WTC11 (cell line): ENCODE results near the gene MON1A. TPM values are rescaled to one million over a fixed set of nuclear protein-coding genes. Genes with fewer than 3 reads are reported as not detected.

Source experiments
- ATAC-seq: fragments of 200-7000 bp; cut with Tn5 transposase; 2 replicates; pipeline ENCODE4 v1.10.0; 2021; ENCODE audit warnings: mild to moderate bottlenecking, moderate library complexity
- CTCF ChIA-PET: fragments of 300-600 bp; sonication (Branson Sonifier 250); formaldehyde crosslinking; loops from one replicate; lab custom pipeline; 2021; ENCODE audit warnings: antibody characterized with exemption; lab: Charles Lee
- POLR2A ChIA-PET: fragments of 350-600 bp; sonication (Branson Sonifier 250); formaldehyde crosslinking; loops from one replicate; lab custom pipeline; 2021; ENCODE audit warnings: antibody characterized with exemption; lab: Charles Lee
- DNase-seq: peaks from one replicate; pipeline ENCODE4 v3.0.0; 2021; ENCODE audit warnings: low spot score
- H3K27ac Mint-ChIP-seq: 2 replicates; pipeline ENCODE4 v1.8.0; 2021; ENCODE audit warnings: mixed read lengths
- H3K27me3 Mint-ChIP-seq: 2 replicates; pipeline ENCODE4 v1.8.0; 2021; ENCODE audit warnings: low read depth, mild to moderate bottlenecking, moderate library complexity, mixed read lengths
- H3K36me3 Mint-ChIP-seq: 2 replicates; pipeline ENCODE4 v1.8.0; 2021; ENCODE audit warnings: mixed read lengths
- H3K4me1 Mint-ChIP-seq: 2 replicates; pipeline ENCODE4 v1.8.0; 2022; ENCODE audit warnings: mixed read lengths
- H3K4me3 Mint-ChIP-seq: 2 replicates; pipeline ENCODE4 v1.8.0; 2021; ENCODE audit warnings: mild to moderate bottlenecking, moderate library complexity, mixed read lengths
- H3K9me3 Mint-ChIP-seq: 2 replicates; pipeline ENCODE4 v1.8.0; 2021; ENCODE audit warnings: mixed read lengths
- ATF2 ChIP-seq: sonication (generic); formaldehyde crosslinking; IDR thresholded peaks from 2 replicates; pipeline ENCODE4 v1.8.1; 2022; ENCODE audit warnings: low read depth, missing genetic modification reagents, borderline replicate concordance
- CTCF ChIP-seq: fragments of 200-600 bp; IDR thresholded peaks from 2 replicates; pipeline ENCODE4 v1.8.0; 2022; ENCODE audit warnings: antibody characterized with exemption
- E2F5 ChIP-seq: sonication (generic); formaldehyde crosslinking; IDR thresholded peaks from 2 replicates; pipeline ENCODE4 v1.8.1; 2022; ENCODE audit warnings: mild to moderate bottlenecking, moderate library complexity, missing genetic modification reagents
- FOXK1 ChIP-seq: sonication (generic); formaldehyde crosslinking; IDR thresholded peaks from 2 replicates; pipeline ENCODE4 v1.8.0; 2022; ENCODE audit warnings: mild to moderate bottlenecking, moderate library complexity, missing genetic modification reagents
- GABPB1 ChIP-seq: sonication (generic); formaldehyde crosslinking; IDR thresholded peaks from 2 replicates; pipeline ENCODE4 v1.8.1; 2023; ENCODE audit warnings: mild to moderate bottlenecking, missing genetic modification reagents
- IRF2 ChIP-seq: sonication (generic); formaldehyde crosslinking; IDR thresholded peaks from 2 replicates; pipeline ENCODE4 v1.8.0; 2022; ENCODE audit warnings: low read depth, missing genetic modification reagents, borderline replicate concordance
- JAZF1 ChIP-seq: fragments of 250-450 bp; sonication (Bioruptor Pico); IDR thresholded peaks from 2 replicates; pipeline ENCODE4 v1.9.0; 2021; ENCODE audit warnings: moderate library complexity, mild to moderate bottlenecking, inconsistent platforms
- OVOL2 ChIP-seq: fragments of 250-450 bp; sonication (Bioruptor Pico); IDR thresholded peaks from 2 replicates; pipeline ENCODE4 v1.9.0; 2021; ENCODE audit warnings: mild to moderate bottlenecking, borderline replicate concordance
- PRRX2 ChIP-seq: fragments of 250-450 bp; sonication (Bioruptor Pico); IDR thresholded peaks from 2 replicates; pipeline ENCODE4 v1.8.0; 2021; ENCODE audit warnings: mild to moderate bottlenecking
- RELA ChIP-seq: sonication (generic); formaldehyde crosslinking; IDR thresholded peaks from 2 replicates; pipeline ENCODE4 v1.8.1; 2022; ENCODE audit warnings: missing genetic modification reagents, mild to moderate bottlenecking, borderline replicate concordance
- TEAD1 ChIP-seq: sonication (generic); formaldehyde crosslinking; IDR thresholded peaks from 2 replicates; pipeline ENCODE4 v1.8.0; 2022; ENCODE audit warnings: mild to moderate bottlenecking, missing genetic modification reagents
- TP53 ChIP-seq: sonication (generic); formaldehyde crosslinking; IDR thresholded peaks from 2 replicates; pipeline ENCODE4 v1.8.1; 2023; ENCODE audit warnings: mild to moderate bottlenecking, missing genetic modification reagents
- ZBTB21 ChIP-seq: sonication (generic); formaldehyde crosslinking; IDR thresholded peaks from 2 replicates; pipeline ENCODE4 v1.8.1; 2023; ENCODE audit warnings: mild to moderate bottlenecking, missing genetic modification reagents, borderline replicate concordance
- ZNF138 ChIP-seq: sonication (generic); formaldehyde crosslinking; conservative IDR thresholded peaks from 2 replicates; pipeline ENCODE4 v1.8.1; 2022; ENCODE audit warnings: mild to moderate bottlenecking, moderate library complexity, missing genetic modification reagents
- ZNF219 ChIP-seq: sonication (generic); formaldehyde crosslinking; IDR thresholded peaks from 2 replicates; pipeline ENCODE4 v1.8.0; 2023; ENCODE audit warnings: missing genetic modification reagents, mild to moderate bottlenecking, borderline replicate concordance
- ZNF281 ChIP-seq: sonication (generic); formaldehyde crosslinking; IDR thresholded peaks from 2 replicates; pipeline ENCODE4 v1.8.0; 2023; ENCODE audit warnings: mild to moderate bottlenecking, missing genetic modification reagents
- ZNF396 ChIP-seq: fragments of 250-450 bp; sonication (Bioruptor Pico); IDR thresholded peaks from 2 replicates; pipeline ENCODE4 v1.8.0; 2021; ENCODE audit warnings: mild to moderate bottlenecking, moderate library complexity, borderline replicate concordance
- ZNF512 ChIP-seq: sonication (generic); formaldehyde crosslinking; IDR thresholded peaks from 2 replicates; pipeline ENCODE4 v1.8.1; 2022; ENCODE audit warnings: missing genetic modification reagents, borderline replicate concordance
- ZNF532 ChIP-seq: fragments of 250-450 bp; sonication (Bioruptor Pico); IDR thresholded peaks from 2 replicates; pipeline ENCODE4 v1.9.0; 2021; ENCODE audit warnings: mild to moderate bottlenecking, borderline replicate concordance
- total RNA-seq: library from RNA; stranded (reverse); gene quantifications from 3 replicates; pipeline ENCODE4 v1.2.3, GENCODE V29; 2021

The MON1A gene
- total RNA-seq, 1 experiment from 2014 or later = 8.6 TPM

GRCh38 chr3:49883998-49884397 lies 45.6 kb downstream of the MON1A start:
- Mint-ChIP-seq H3K36me3 (no peaks in the 10 kb centered on the region), H3K9me3 (no peaks in the 10 kb centered on the region), H3K27ac (no peak overlapping the region), H3K4me1 (peaks cover 27% of the 10 kb centered on the region), H3K4me3 (no peak overlapping the region), H3K27me3 (no peaks in the 10 kb centered on the region)
- POLR2A ChIA-PET = interaction anchor here (1.9 kb wide), 1 partner anchor 17 kb away, joined by 5 read pairs; no protein-coding TSS in a partner anchor
- CTCF ChIA-PET = interaction anchor here (1.4 to 2.6 kb wide), 5 partner anchors 16 to 45 kb away, joined by 4 to 13 read pairs (median 5); partner anchors contain the start of gene MON1A
- no peak for TF ChIP-seq E2F5 (CRISPR knock-in tag)
- TF ChIP-seq ZNF219 = no peak
- TF ChIP-seq ZNF396 = no peak
- no peak for TF ChIP-seq ZNF281 (CRISPR knock-in tag)
- TF ChIP-seq ATF2 (CRISPR knock-in tag) = no peak
- no peak for TF ChIP-seq ZNF512
- no peak for TF ChIP-seq FOXK1
- no peak for TF ChIP-seq RELA (CRISPR knock-in tag)
- TF ChIP-seq TEAD1 (CRISPR knock-in tag) = no peak
- no peak for TF ChIP-seq ZNF138
- TF ChIP-seq OVOL2 (CRISPR knock-in tag) = no peak
- no peak for TF ChIP-seq IRF2
- no peak for TF ChIP-seq JAZF1
- no peak for TF ChIP-seq TP53 (CRISPR knock-in tag)
- no peak for TF ChIP-seq PRRX2 (CRISPR knock-in tag)
- ATAC-seq (no peak), DNase-seq (no peak)

- peaks cover 29% of the 10 kb centered on the region for H3K4me1 Mint-ChIP-seq
- no peaks in the 10 kb centered on the region for H3K27me3 Mint-ChIP-seq
- H3K36me3 Mint-ChIP-seq = no peaks in the 10 kb centered on the region
- CTCF ChIA-PET = interaction anchor here (1.1 to 3.5 kb wide), 10 partner anchors 12 to 181 kb away, joined by 3 to 41 read pairs (median 10); partner anchors contain the start of genes CAMKV, INKA1 and MON1A
- DNase-seq = no peak
- H3K4me3 Mint-ChIP-seq = no peak overlapping the region
- H3K27ac Mint-ChIP-seq = no peak overlapping the region; the same call in 1 of the 2 replicates
- ATAC-seq = no peak
- POLR2A ChIA-PET = interaction anchor here (1.0 to 2.0 kb wide), 3 partner anchors 14 to 58 kb away, joined by 3 to 10 read pairs (median 4); partner anchors contain the start of gene RBM6
- no peaks in the 10 kb centered on the region for H3K9me3 Mint-ChIP-seq
- no peak for TF ChIP-seq ZNF532 (CRISPR knock-in tag)
- no peak for TF ChIP-seq GABPB1 (CRISPR knock-in tag)
- TF ChIP-seq ZBTB21 (CRISPR knock-in tag) = no peak
- TF ChIP-seq CTCF = no peak
These were observed 47.4 kb downstream of the MON1A start for GRCh38 chr3:49882166-49882565.
